ENCODE results near the gene TDRD10.

DNA sequence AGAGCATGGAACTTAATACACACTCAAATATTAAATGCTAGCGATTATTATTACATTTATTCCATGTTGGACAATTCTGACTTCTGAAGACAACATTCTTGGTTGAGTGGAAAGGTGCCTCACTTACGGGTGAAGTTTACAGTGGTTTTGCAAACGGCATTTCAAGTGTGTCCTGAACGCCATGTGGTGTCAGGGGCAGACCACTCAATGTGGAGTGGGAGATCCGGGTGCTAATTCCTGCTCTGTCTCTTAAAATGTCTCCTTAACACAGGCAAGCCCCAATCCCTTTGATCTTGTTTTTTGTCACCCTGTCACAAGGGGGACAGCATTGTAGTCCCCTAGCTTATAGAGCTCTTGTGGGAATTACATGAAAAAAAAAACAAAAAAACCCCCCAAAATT, 5.6 kb upstream of the TDRD10 start:
- TF ChIP-seq CTCF (IDR thresholded peaks at IDR 0.05) (no peak), EZH2 (IDR thresholded peaks at IDR 0.05; ENCODE audit: borderline replicate concordance, insufficient read depth, low read depth, low read length, poor library complexity, severe bottlenecking) (no peak)

Data from B cell (primary cell).